GM10266 (cell line): ENCODE measurements around the gene ZMYM4.

Source experiments
- DNase-seq: peaks from one replicate; pipeline ENCODE4 v3.0.0; 2012; ENCODE audit errors: extremely low spot score
- CTCF ChIP-seq: IDR thresholded peaks from 2 replicates; pipeline ENCODE4 v1.5.1; 2012; ENCODE audit warnings: mild to moderate bottlenecking, low read depth; ENCODE audit not compliant: control insufficient read depth, insufficient read depth; ENCODE audit errors: missing control alignments

The ZMYM4 gene

GRCh38 chr1:35264035-35264434, 4.5 kb upstream of the ZMYM4 start:
- TF ChIP-seq CTCF, result no peak
- DNase-seq, result no peak

- no peak for TF ChIP-seq CTCF
- DNase-seq, result no peak
Measured at GRCh38 chr1:35264871-35265270, 3.6 kb upstream of the ZMYM4 start.

GRCh38 chr1:35266306-35266705, 2.2 kb upstream of the ZMYM4 start:
- no peak for TF ChIP-seq CTCF
- DNase-seq, result no peak

- no peak for TF ChIP-seq CTCF
- no peak for DNase-seq
Measured at GRCh38 chr1:35269201-35269988, 886 bp downstream of the ZMYM4 start.

GRCh38 chr1:35269989-35270289, 1.4 kb downstream of the ZMYM4 start:
- TF ChIP-seq CTCF, result no peak
- no peak for DNase-seq

- no peak for TF ChIP-seq CTCF
- DNase-seq, result no peak
Measured at GRCh38 chr1:35270836-35271235, 2.3 kb downstream of the ZMYM4 start.

- no peak for TF ChIP-seq CTCF
- no peak for DNase-seq
Measured at GRCh38 chr1:35274197-35274596, 5.7 kb downstream of the ZMYM4 start.
